ENCODE data around the gene ORC4. TPM values are rescaled to one million over a fixed set of nuclear protein-coding genes. Genes with fewer than 3 reads are reported as not detected.

ORC4 gene
- polyA plus RNA-seq, 1 donor from 2014 or later = 261 TPM

GRCh38 chr2:147968571-147968970 is 52.0 kb downstream of the ORC4 start:
- Histone ChIP-seq H3K9ac (ENCODE audit: low read length) (no peak overlapping the region), H2AFZ (ENCODE audit: low read depth, low read length) (no peak overlapping the region), H3K27me3 (ENCODE audit: insufficient read depth, low read depth, low read length) (no peaks in the 10 kb centered on the region), H4K20me1 (ENCODE audit: insufficient read depth) (no peaks in the 10 kb centered on the region), H3K9me3 (ENCODE audit: low read length) (peaks cover 11% of the 10 kb centered on the region), H3F3A (ENCODE audit: insufficient read depth, low read length, poor library complexity, severe bottlenecking) (no peaks in the 10 kb centered on the region), H3K36me3 (ENCODE audit: insufficient read depth, low read length) (peaks cover 29% of the 10 kb centered on the region), H3K27ac (ENCODE audit: low read length) (no peak overlapping the region), H3K4me3 (ENCODE audit: low read length) (no peak overlapping the region), H3K4me2 (ENCODE audit: low read length) (no peak overlapping the region), H3K9me2 (ENCODE audit: insufficient read depth, low read length) (no peaks in the 10 kb centered on the region), H3K79me2 (replicated peaks; ENCODE audit: insufficient read depth, low read length) (no peaks in the 10 kb centered on the region)
- TF ChIP-seq REST (IDR thresholded peaks at IDR 0.05; ENCODE audit: borderline replicate concordance) (no peak), POLR2AphosphoS5 (IDR thresholded peaks at IDR 0.05) (no peak), RAD21 (conservative IDR thresholded peaks at IDR 0.05) (no peak), MXI1 (conservative IDR thresholded peaks at IDR 0.05; ENCODE audit: poor library complexity, severe bottlenecking) (no peak), TAF1 (IDR thresholded peaks at IDR 0.05; ENCODE audit: low read depth) (no peak), EZH2 (IDR thresholded peaks at IDR 0.05; ENCODE audit: borderline replicate concordance, insufficient read depth, low read length, poor library complexity, severe bottlenecking) (no peak), CTCF (IDR thresholded peaks at IDR 0.05; ENCODE audit: poor library complexity, severe bottlenecking) (no peak), EP300 (conservative IDR thresholded peaks at IDR 0.05; ENCODE audit: poor library complexity, severe bottlenecking) (no peak), SMC3 (conservative IDR thresholded peaks at IDR 0.05; ENCODE audit: poor library complexity) (no peak)

- no peak overlapping the region for H2AFZ ChIP-seq (ENCODE audit: low read depth, low read length)
- H3K9me2 ChIP-seq (ENCODE audit: insufficient read depth, low read length) = no peaks in the 10 kb centered on the region
- H3F3A ChIP-seq (ENCODE audit: insufficient read depth, low read length, poor library complexity, severe bottlenecking) = no peaks in the 10 kb centered on the region
- H3K27ac ChIP-seq (ENCODE audit: low read length) = no peak overlapping the region
- H3K4me2 ChIP-seq (ENCODE audit: low read length) = no peak overlapping the region
- no peak for TF ChIP-seq TAF1 (IDR thresholded peaks at IDR 0.05; ENCODE audit: low read depth)
- TF ChIP-seq RAD21 (conservative IDR thresholded peaks at IDR 0.05) = no peak
- no peak for TF ChIP-seq EP300 (conservative IDR thresholded peaks at IDR 0.05; ENCODE audit: poor library complexity, severe bottlenecking)
- TF ChIP-seq MXI1 (conservative IDR thresholded peaks at IDR 0.05; ENCODE audit: poor library complexity, severe bottlenecking) = no peak
- no peak for TF ChIP-seq EZH2 (IDR thresholded peaks at IDR 0.05; ENCODE audit: borderline replicate concordance, insufficient read depth, low read length, poor library complexity, severe bottlenecking)
- TF ChIP-seq CTCF (IDR thresholded peaks at IDR 0.05; ENCODE audit: poor library complexity, severe bottlenecking) = no peak
- TF ChIP-seq POLR2AphosphoS5 (IDR thresholded peaks at IDR 0.05) = no peak
- TF ChIP-seq SMC3 (conservative IDR thresholded peaks at IDR 0.05; ENCODE audit: poor library complexity) = no peak
- TF ChIP-seq REST (IDR thresholded peaks at IDR 0.05; ENCODE audit: borderline replicate concordance) = no peak
- no peaks in the 10 kb centered on the region for H4K20me1 ChIP-seq (ENCODE audit: insufficient read depth)
- no peaks in the 10 kb centered on the region for H3K9me3 ChIP-seq (ENCODE audit: low read length)
- H3K9ac ChIP-seq (ENCODE audit: low read length) = no peak overlapping the region
- no peaks in the 10 kb centered on the region for H3K79me2 ChIP-seq (replicated peaks; ENCODE audit: insufficient read depth, low read length)
- peaks cover 4% of the 10 kb centered on the region for H3K36me3 ChIP-seq (ENCODE audit: insufficient read depth, low read length)
- no peaks in the 10 kb centered on the region for H3K27me3 ChIP-seq (ENCODE audit: insufficient read depth, low read depth, low read length)
- no peak overlapping the region for H3K4me3 ChIP-seq (ENCODE audit: low read length)
Observed at GRCh38 chr2:147952118-147952517, 68.4 kb downstream of the ORC4 start.
